WTC11 (cell line): ENCODE results near the gene SLAMF7. TPM values are rescaled to one million over a fixed set of nuclear protein-coding genes. Genes with fewer than 3 reads are reported as not detected.

Experiments
- ATAC-seq: fragments of 200-7000 bp; cut with Tn5 transposase; 2 replicates; pipeline ENCODE4 v1.10.0; 2021; ENCODE audit warnings: mild to moderate bottlenecking, moderate library complexity
- CTCF ChIA-PET: fragments of 300-600 bp; sonication (Branson Sonifier 250); formaldehyde crosslinking; loops from one replicate; lab custom pipeline; 2021; ENCODE audit warnings: antibody characterized with exemption; lab: Charles Lee
- POLR2A ChIA-PET: fragments of 350-600 bp; sonication (Branson Sonifier 250); formaldehyde crosslinking; loops from one replicate; lab custom pipeline; 2021; ENCODE audit warnings: antibody characterized with exemption; lab: Charles Lee
- DNase-seq: peaks from one replicate; pipeline ENCODE4 v3.0.0; 2021; ENCODE audit warnings: low spot score
- H3K27ac Mint-ChIP-seq: 2 replicates; pipeline ENCODE4 v1.8.0; 2021; ENCODE audit warnings: mixed read lengths
- H3K27me3 Mint-ChIP-seq: 2 replicates; pipeline ENCODE4 v1.8.0; 2021; ENCODE audit warnings: low read depth, mild to moderate bottlenecking, moderate library complexity, mixed read lengths
- H3K36me3 Mint-ChIP-seq: 2 replicates; pipeline ENCODE4 v1.8.0; 2021; ENCODE audit warnings: mixed read lengths
- H3K4me1 Mint-ChIP-seq: 2 replicates; pipeline ENCODE4 v1.8.0; 2022; ENCODE audit warnings: mixed read lengths
- H3K4me3 Mint-ChIP-seq: 2 replicates; pipeline ENCODE4 v1.8.0; 2021; ENCODE audit warnings: mild to moderate bottlenecking, moderate library complexity, mixed read lengths
- H3K9me3 Mint-ChIP-seq: 2 replicates; pipeline ENCODE4 v1.8.0; 2021; ENCODE audit warnings: mixed read lengths
- CREB1 ChIP-seq: sonication (generic); formaldehyde crosslinking; IDR thresholded peaks from 2 replicates; pipeline ENCODE4 v1.8.0; 2023; ENCODE audit warnings: mild to moderate bottlenecking, missing genetic modification reagents
- CTCF ChIP-seq: fragments of 200-600 bp; IDR thresholded peaks from 2 replicates; pipeline ENCODE4 v1.8.0; 2022; ENCODE audit warnings: antibody characterized with exemption
- E2F4 ChIP-seq: sonication (generic); formaldehyde crosslinking; IDR thresholded peaks from 2 replicates; pipeline ENCODE4 v1.8.1; 2022; ENCODE audit warnings: low read depth, mild to moderate bottlenecking, moderate library complexity, missing genetic modification reagents, borderline replicate concordance
- ELF4 ChIP-seq: sonication (generic); formaldehyde crosslinking; IDR thresholded peaks from 2 replicates; pipeline ENCODE4 v1.8.1; 2022; ENCODE audit warnings: low read depth, mild to moderate bottlenecking, moderate library complexity, missing genetic modification reagents
- EMX1 ChIP-seq: fragments of 250-450 bp; sonication (Bioruptor Pico); IDR thresholded peaks from 2 replicates; pipeline ENCODE4 v1.8.0; 2021; ENCODE audit warnings: mild to moderate bottlenecking
- ESRRA ChIP-seq: sonication (generic); formaldehyde crosslinking; IDR thresholded peaks from 2 replicates; pipeline ENCODE4 v1.8.1; 2022; ENCODE audit warnings: mild to moderate bottlenecking, missing genetic modification reagents, borderline replicate concordance
- FOXK1 ChIP-seq: sonication (generic); formaldehyde crosslinking; IDR thresholded peaks from 2 replicates; pipeline ENCODE4 v1.8.0; 2022; ENCODE audit warnings: mild to moderate bottlenecking, moderate library complexity, missing genetic modification reagents
- FOXP1 ChIP-seq: sonication (generic); formaldehyde crosslinking; IDR thresholded peaks from 2 replicates; pipeline ENCODE4 v1.8.0; 2022; ENCODE audit warnings: missing genetic modification reagents, mild to moderate bottlenecking, moderate library complexity, borderline replicate concordance
- GABPB1 ChIP-seq: sonication (generic); formaldehyde crosslinking; IDR thresholded peaks from 2 replicates; pipeline ENCODE4 v1.8.1; 2023; ENCODE audit warnings: mild to moderate bottlenecking, missing genetic modification reagents
- GTF2I ChIP-seq: fragments of 250-450 bp; sonication (Bioruptor Pico); conservative IDR thresholded peaks from 2 replicates; pipeline ENCODE4 v1.4.0; 2021; ENCODE audit warnings: mild to moderate bottlenecking
- HMGXB4 ChIP-seq: sonication (generic); formaldehyde crosslinking; IDR thresholded peaks from 2 replicates; pipeline ENCODE4 v1.8.1; 2023; ENCODE audit warnings: mild to moderate bottlenecking, moderate library complexity, missing genetic modification reagents
- NFATC4 ChIP-seq: fragments of 250-450 bp; sonication (Bioruptor Pico); IDR thresholded peaks from 2 replicates; pipeline ENCODE4 v1.9.0; 2021; ENCODE audit warnings: mild to moderate bottlenecking
- NR1H2 ChIP-seq: sonication (generic); formaldehyde crosslinking; IDR thresholded peaks from 2 replicates; pipeline ENCODE4 v1.9.0; 2021; ENCODE audit warnings: mild to moderate bottlenecking, moderate library complexity, missing genetic modification reagents
- OVOL2 ChIP-seq: fragments of 250-450 bp; sonication (Bioruptor Pico); IDR thresholded peaks from 2 replicates; pipeline ENCODE4 v1.9.0; 2021; ENCODE audit warnings: mild to moderate bottlenecking, borderline replicate concordance
- STAT6 ChIP-seq: sonication (generic); formaldehyde crosslinking; conservative IDR thresholded peaks from 2 replicates; pipeline ENCODE4 v1.8.1; 2023; ENCODE audit warnings: mild to moderate bottlenecking, low read depth, missing genetic modification reagents, moderate library complexity
- TEAD4 ChIP-seq: sonication (generic); formaldehyde crosslinking; IDR thresholded peaks from 2 replicates; pipeline ENCODE4 v1.8.0; 2022; ENCODE audit warnings: mild to moderate bottlenecking, missing genetic modification reagents
- ZNF121 ChIP-seq: sonication (generic); formaldehyde crosslinking; IDR thresholded peaks from 2 replicates; pipeline ENCODE4 v1.8.0; 2023; ENCODE audit warnings: missing genetic modification reagents
- ZNF671 ChIP-seq: fragments of 250-450 bp; sonication (Bioruptor Pico); IDR thresholded peaks from 2 replicates; pipeline ENCODE4 v1.8.0; 2021; ENCODE audit warnings: mild to moderate bottlenecking
- total RNA-seq: library from RNA; stranded (reverse); gene quantifications from 3 replicates; pipeline ENCODE4 v1.2.3, GENCODE V29; 2021
- TF ChIP-seq, protein P1 (sequence below): sonication (generic); formaldehyde crosslinking; IDR thresholded peaks from 2 replicates; pipeline ENCODE4 v1.8.1; 2022; ENCODE audit warnings: mild to moderate bottlenecking, missing genetic modification reagents, moderate library complexity, borderline replicate concordance
- TF ChIP-seq, protein P2 (sequence below): sonication (generic); formaldehyde crosslinking; IDR thresholded peaks from 2 replicates; pipeline ENCODE4 v1.8.1; 2023; ENCODE audit warnings: mild to moderate bottlenecking, missing genetic modification reagents, moderate library complexity
- TF ChIP-seq, protein P3 (sequence below): fragments of 250-450 bp; sonication (Bioruptor Pico); IDR thresholded peaks from 2 replicates; pipeline ENCODE4 v1.9.0; 2021; ENCODE audit warnings: moderate library complexity, mild to moderate bottlenecking, inconsistent platforms, borderline replicate concordance

Gene SLAMF7
- total RNA-seq, 1 experiment from 2014 or later = 0.15 TPM

DNA sequence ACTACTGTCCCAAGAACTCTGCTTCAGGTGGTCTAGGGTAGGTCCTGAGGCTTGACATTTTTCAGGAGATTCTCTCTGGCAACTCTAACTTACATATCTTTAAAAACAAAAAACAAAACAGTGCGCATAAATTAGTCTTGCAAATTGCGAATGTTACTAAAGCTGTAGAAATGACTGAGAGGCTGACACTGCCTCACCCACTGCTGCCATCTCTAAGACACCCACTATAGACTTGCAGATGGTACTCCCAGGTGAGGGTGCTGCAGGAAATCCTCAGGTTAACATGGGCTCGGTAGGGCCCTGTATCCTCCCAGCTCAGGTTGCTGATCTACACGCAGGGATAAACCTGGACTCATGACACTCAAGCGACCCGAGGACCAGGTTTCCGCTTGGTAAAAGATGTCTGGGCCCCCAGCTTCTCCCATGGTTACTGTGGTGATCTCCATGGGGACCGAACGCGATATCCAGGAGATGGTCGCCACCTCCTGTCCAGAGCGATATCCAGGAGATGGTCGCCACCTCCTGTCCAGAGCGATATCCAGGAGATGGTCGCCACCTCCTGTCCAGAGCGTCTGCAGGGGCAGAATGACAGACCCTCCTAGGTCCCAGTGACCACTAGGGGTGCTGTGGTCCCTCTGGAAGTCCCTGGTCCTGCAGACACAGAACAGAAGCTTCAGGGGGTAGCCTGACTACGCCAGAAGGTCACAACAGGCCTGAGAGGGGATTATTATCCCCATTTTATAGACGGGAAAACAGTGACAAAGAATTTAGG lies 40.8 kb downstream of the SLAMF7 start:
- ATAC-seq (peak; percentile 93), DNase-seq (peak; percentile 84)
- ChIA-PET CTCF (interaction anchor here (0.5 to 5.3 kb wide), 39 partner anchors 10 to 424 kb away, joined by 3 to 85 read pairs (median 4); partner anchors contain the start of genes CD244, ITLN1, ITLN2 and LY9), POLR2A (no interaction called here)
- TF ChIP-seq CTCF (peak; percentile 70), CREB1 (no peak), ZNF121 (CRISPR knock-in tag) (0 out of 2 replicates have a peak, but pooled peaks have one; percentile 8), STAT6 (CRISPR knock-in tag) (no peak), OVOL2 (no peak), TEAD4 (CRISPR knock-in tag) (no peak), ZNF671 (CRISPR knock-in tag) (no peak)
- TF ChIP-seq, protein P1, sequence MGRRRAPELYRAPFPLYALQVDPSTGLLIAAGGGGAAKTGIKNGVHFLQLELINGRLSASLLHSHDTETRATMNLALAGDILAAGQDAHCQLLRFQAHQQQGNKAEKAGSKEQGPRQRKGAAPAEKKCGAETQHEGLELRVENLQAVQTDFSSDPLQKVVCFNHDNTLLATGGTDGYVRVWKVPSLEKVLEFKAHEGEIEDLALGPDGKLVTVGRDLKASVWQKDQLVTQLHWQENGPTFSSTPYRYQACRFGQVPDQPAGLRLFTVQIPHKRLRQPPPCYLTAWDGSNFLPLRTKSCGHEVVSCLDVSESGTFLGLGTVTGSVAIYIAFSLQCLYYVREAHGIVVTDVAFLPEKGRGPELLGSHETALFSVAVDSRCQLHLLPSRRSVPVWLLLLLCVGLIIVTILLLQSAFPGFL (CRISPR knock-in tag) = no peak
- H3K27me3 Mint-ChIP-seq = peaks cover 4% of the 10 kb centered on the region
- H3K27ac Mint-ChIP-seq = no peak overlapping the region
- peaks cover 22% of the 10 kb centered on the region for H3K9me3 Mint-ChIP-seq
- no peak overlapping the region for H3K4me3 Mint-ChIP-seq
- H3K36me3 Mint-ChIP-seq = peaks cover 11% of the 10 kb centered on the region
- H3K4me1 Mint-ChIP-seq = peaks cover 13% of the 10 kb centered on the region

GRCh38 chr1:160780398-160780755 lies 41.3 kb downstream of the SLAMF7 start:
- CTCF ChIA-PET = interaction anchor here (0.5 to 5.3 kb wide), 36 partner anchors 10 to 425 kb away, joined by 3 to 85 read pairs (median 5); partner anchors contain the start of genes CD244, ITLN1, ITLN2 and LY9
- ATAC-seq = no peak
- Mint-ChIP-seq H3K27me3 (peaks cover 4% of the 10 kb centered on the region; the same call in 1 of the 2 replicates), H3K4me3 (no peak overlapping the region), H3K27ac (no peak overlapping the region), H3K36me3 (peaks cover 11% of the 10 kb centered on the region), H3K4me1 (peaks cover 13% of the 10 kb centered on the region), H3K9me3 (peaks cover 22% of the 10 kb centered on the region)
- POLR2A ChIA-PET = no interaction called here
- no peak for DNase-seq
- no peak for TF ChIP-seq E2F4 (CRISPR knock-in tag)
- TF ChIP-seq, protein P2, sequence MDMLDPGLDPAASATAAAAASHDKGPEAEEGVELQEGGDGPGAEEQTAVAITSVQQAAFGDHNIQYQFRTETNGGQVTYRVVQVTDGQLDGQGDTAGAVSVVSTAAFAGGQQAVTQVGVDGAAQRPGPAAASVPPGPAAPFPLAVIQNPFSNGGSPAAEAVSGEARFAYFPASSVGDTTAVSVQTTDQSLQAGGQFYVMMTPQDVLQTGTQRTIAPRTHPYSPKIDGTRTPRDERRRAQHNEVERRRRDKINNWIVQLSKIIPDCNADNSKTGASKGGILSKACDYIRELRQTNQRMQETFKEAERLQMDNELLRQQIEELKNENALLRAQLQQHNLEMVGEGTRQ (CRISPR knock-in tag) = no peak
- no peak for TF ChIP-seq NR1H2 (CRISPR knock-in tag)
- no peak for TF ChIP-seq FOXK1
- TF ChIP-seq GABPB1 (CRISPR knock-in tag) = no peak
- no peak for TF ChIP-seq NFATC4 (CRISPR knock-in tag)
- no peak for TF ChIP-seq ELF4
- TF ChIP-seq HMGXB4 = no peak
- no peak for TF ChIP-seq GTF2I (CRISPR knock-in tag)
- TF ChIP-seq, protein P3, sequence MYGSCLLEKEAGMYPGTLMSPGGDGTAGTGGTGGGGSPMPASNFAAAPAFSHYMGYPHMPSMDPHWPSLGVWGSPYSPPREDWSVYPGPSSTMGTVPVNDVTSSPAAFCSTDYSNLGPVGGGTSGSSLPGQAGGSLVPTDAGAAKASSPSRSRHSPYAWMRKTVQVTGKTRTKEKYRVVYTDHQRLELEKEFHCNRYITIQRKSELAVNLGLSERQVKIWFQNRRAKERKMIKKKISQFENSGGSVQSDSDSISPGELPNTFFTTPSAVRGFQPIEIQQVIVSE (CRISPR knock-in tag) = no peak
- no peak for TF ChIP-seq EMX1 (CRISPR knock-in tag)
- no peak for TF ChIP-seq FOXP1 (CRISPR knock-in tag)
- TF ChIP-seq ESRRA (CRISPR knock-in tag) = no peak
